Measurements from ENCODE around the gene SEMA6D.

SEMA6D gene

GRCh38 chr15:47717036-47717612, at the start of gene SEMA6D:
Gene SEMA6D, plus strand, starts transcription at chr15:47717505. Its CDS starts 42,294 bp downstream, at chr15:47759799.
- peak; percentile 60 for DNase-seq

GRCh38 chr15:47669221-47669620, 48.1 kb upstream of the SEMA6D start:
- peak; percentile 16 for DNase-seq

GRCh38 chr15:47670365-47670764, 46.9 kb upstream of the SEMA6D start:
- no peak for DNase-seq

- no peak for DNase-seq
These were observed 44.0 kb upstream of the SEMA6D start for GRCh38 chr15:47673232-47673761.

GRCh38 chr15:47674586-47675232, 42.6 kb upstream of the SEMA6D start:
- no peak for DNase-seq

- DNase-seq: no peak
These were observed 41.6 kb upstream of the SEMA6D start for GRCh38 chr15:47675735-47676134.

- DNase-seq: no peak
These were observed 39.3 kb upstream of the SEMA6D start for GRCh38 chr15:47678040-47678439.

GRCh38 chr15:47682661-47683060, 34.6 kb upstream of the SEMA6D start:
- no peak for DNase-seq

- DNase-seq: no peak
These were observed 32.0 kb upstream of the SEMA6D start for GRCh38 chr15:47685141-47685870.

- DNase-seq: no peak
These were observed 28.7 kb upstream of the SEMA6D start for GRCh38 chr15:47688573-47689086.

- DNase-seq: no peak
These were observed 27.6 kb upstream of the SEMA6D start for GRCh38 chr15:47689660-47690059.

GRCh38 chr15:47691882-47692281, 25.4 kb upstream of the SEMA6D start:
- no peak for DNase-seq

GRCh38 chr15:47696351-47696750, 21.0 kb upstream of the SEMA6D start:
- no peak for DNase-seq

GRCh38 chr15:47705281-47705997, 11.9 kb upstream of the SEMA6D start:
- no peak for DNase-seq

GRCh38 chr15:47707391-47707790, 9.9 kb upstream of the SEMA6D start:
- DNase-seq: no peak

- no peak for DNase-seq
These were observed 8.9 kb upstream of the SEMA6D start for GRCh38 chr15:47708161-47708980.

GRCh38 chr15:47711655-47712054, 5.7 kb upstream of the SEMA6D start:
- DNase-seq: no peak

GRCh38 chr15:47715402-47715801, 1.9 kb upstream of the SEMA6D start:
- DNase-seq: no peak

GRCh38 chr15:47715856-47716445, 1.4 kb upstream of the SEMA6D start:
- DNase-seq: no peak

- DNase-seq: no peak
These were observed 789 bp upstream of the SEMA6D start for GRCh38 chr15:47716516-47716915.
